K562 (cell line): ENCODE data around the gene PGP. TPM values are rescaled to one million over a fixed set of nuclear protein-coding genes. Genes with fewer than 3 reads are reported as not detected.

Experiments
- ASH1L ChIP-seq: fragments of 450-650 bp; IDR thresholded peaks from 2 replicates; pipeline ENCODE4 v1.6.1; 2018; ENCODE audit warnings: borderline replicate concordance, mild to moderate bottlenecking, low read depth; ENCODE audit not compliant: partially characterized antibody
- CBX8 ChIP-seq: fragments of 200-600 bp; sonication (generic); IDR thresholded peaks from 2 replicates; pipeline ENCODE4 v1.6.1; 2012; ENCODE audit warnings: borderline replicate concordance, mixed run types, low read depth, mild to moderate bottlenecking, moderate library complexity, mixed read lengths, low read length, control low read depth, inconsistent platforms; ENCODE audit not compliant: poor library complexity, severe bottlenecking; ENCODE audit errors: extremely low read depth
- COPS2 ChIP-seq: fragments of 450-650 bp; conservative IDR thresholded peaks from 2 replicates; pipeline ENCODE4 v1.6.1; 2016; ENCODE audit warnings: mild to moderate bottlenecking, moderate library complexity
- HDAC1 ChIP-seq, 2 experiments: fragments of 450-650 bp; IDR thresholded peaks; 2 replicates each; pipeline ENCODE4 v1.6.1; 2016 to 2017; ENCODE audit warnings: inconsistent platforms in 1 of 2, mild to moderate bottlenecking in 1 of 2, moderate library complexity in 1 of 2
- HNRNPUL1 ChIP-seq: fragments of 200-400 bp; formaldehyde crosslinking; IDR thresholded peaks from 2 replicates; pipeline ENCODE4 v1.6.1; 2017; ENCODE audit warnings: low read length
- KLF13 ChIP-seq: fragments of 450-650 bp; IDR thresholded peaks from 2 replicates; pipeline ENCODE4 v1.6.1; 2016; ENCODE audit warnings: missing genetic modification characterization, low read depth, mild to moderate bottlenecking, missing compliant biosample characterization, moderate library complexity, borderline replicate concordance
- MECOM ChIP-seq: fragments of 250-450 bp; sonication (Bioruptor Pico); IDR thresholded peaks from 2 replicates; pipeline ENCODE4 v1.8.0; 2022; ENCODE audit warnings: inconsistent platforms
- NFYB ChIP-seq: IDR thresholded peaks from 2 replicates; pipeline ENCODE4 v1.6.1; 2011; ENCODE audit warnings: mild to moderate bottlenecking, moderate library complexity; ENCODE audit not compliant: insufficient read length; ENCODE audit errors: extremely low read depth
- POLR2AphosphoS2 ChIP-seq: IDR thresholded peaks from 2 replicates; pipeline ENCODE4 v1.6.1; 2012; ENCODE audit warnings: low read length, improper control_type of control experiment
- RAD51 ChIP-seq: fragments of 450-650 bp; IDR thresholded peaks from 2 replicates; pipeline ENCODE4 v1.7.1; 2016; ENCODE audit warnings: low read depth, mild to moderate bottlenecking, borderline replicate concordance
- RFX7 ChIP-seq: fragments of 250-450 bp; sonication (Bioruptor Pico); IDR thresholded peaks from 2 replicates; pipeline ENCODE4 v1.5.1; 2021; ENCODE audit warnings: mild to moderate bottlenecking
- SAFB ChIP-seq: fragments of 200-400 bp; formaldehyde crosslinking; IDR thresholded peaks from 2 replicates; pipeline ENCODE4 v1.6.1; 2017; ENCODE audit warnings: low read depth, low read length, borderline replicate concordance
- SNRNP70 ChIP-seq: fragments of 200-400 bp; formaldehyde crosslinking; optimal IDR thresholded peaks from 2 replicates; pipeline ENCODE3; 2017; ENCODE audit warnings: low read depth, low read length
- SUPT5H ChIP-seq: fragments of 450-650 bp; IDR thresholded peaks from 2 replicates; pipeline ENCODE4 v1.6.1; 2016
- TBL1XR1 ChIP-seq, 2 experiments: IDR thresholded peaks; 2 replicates each; pipeline ENCODE4 v1.6.1; 2012; ENCODE audit warnings: improper control_type of control experiment in 2 of 2, low read length in 2 of 2, mild to moderate bottlenecking in 1 of 2
- TCF15 ChIP-seq: fragments of 250-450 bp; sonication (Bioruptor Pico); IDR thresholded peaks from 2 replicates; pipeline ENCODE4 v1.8.0; 2022; ENCODE audit warnings: moderate library complexity, mild to moderate bottlenecking, inconsistent platforms
- TCF7 ChIP-seq: sonication (generic); IDR thresholded peaks from 2 replicates; pipeline ENCODE4 v1.6.1; 2016; ENCODE audit warnings: antibody characterized with exemption, borderline replicate concordance
- polyA plus RNA-seq, 8 experiments: library from polyadenylated mRNA; depleted of rRNA in 4 of 8; stranded (reverse) in 5 of 8; unstranded in 3 of 8; fragments of >200 nt; fragmentation: Nextera tagmentation in 2 of 8; fragmentation: Illumina TruSeq in 1 of 8; extraction: Ambion mirVana in 2 of 8; extraction: Trizol in 1 of 8; gene quantifications; 2 replicates each; pipeline versions ENCODE4 v1.2.1 to v1.2.3, GENCODE V29; 2011 to 2014; ENCODE audit warnings: inconsistent platforms in 1 of 8, missing spikeins in 1 of 8
- total RNA-seq, 7 experiments: library from RNA; depleted of rRNA in 6 of 7; stranded (reverse); fragments of >200 nt in 6 of 7; fragmentation: Illumina TruSeq in 2 of 7; extraction: Trizol in 2 of 7; gene quantifications; 2 replicates each; pipeline versions ENCODE4 v1.2.1 to v1.2.3, GENCODE V29; 2011 to 2021; ENCODE audit warnings: low replicate concordance in 1 of 7
- TF ChIP-seq, protein P1 (sequence below), 3 experiments: fragments of 200-800 bp in 1 of 3; fragments of 250-450 bp in 1 of 3; fragments of 450-650 bp in 1 of 3; sonication (Bioruptor Pico) in 1 of 3; sonication (Bioruptor generic) in 1 of 3; formaldehyde crosslinking in 1 of 3; IDR thresholded peaks; 2 replicates each; pipeline versions ENCODE4 v1.6.1 to v1.8.0; 2016 to 2022; ENCODE audit warnings: mild to moderate bottlenecking in 2 of 3, missing genetic modification characterization in 2 of 3, missing compliant biosample characterization in 1 of 3, moderate library complexity in 1 of 3
- TF ChIP-seq, protein P2 (sequence below), 2 experiments: fragments of 250-450 bp in 1 of 2; fragments of 450-650 bp in 1 of 2; sonication (Bioruptor Pico) in 1 of 2; IDR thresholded peaks; 2 replicates each; pipeline versions ENCODE4 v1.6.1 to v1.8.0; 2016 to 2021; ENCODE audit warnings: mild to moderate bottlenecking in 2 of 2, moderate library complexity in 2 of 2, missing compliant biosample characterization in 1 of 2, missing genetic modification characterization in 1 of 2
- TF ChIP-seq, protein P3 (sequence below): fragments of 250-450 bp; sonication (Bioruptor Pico); IDR thresholded peaks from 2 replicates; pipeline ENCODE4 v1.8.0; 2022; ENCODE audit warnings: moderate library complexity, mild to moderate bottlenecking, inconsistent platforms
- TF ChIP-seq, protein P4 (sequence below): fragments of 250-450 bp; sonication (Bioruptor Pico); IDR thresholded peaks from 2 replicates; pipeline ENCODE4 v1.9.0; 2021; ENCODE audit warnings: mild to moderate bottlenecking

Gene PGP
- total and polyA plus RNA-seq, 9 of the 15 experiments (the other 6 are each of a cell fraction or from before 2014, with no cell fraction given) = 1.1 to 57.6 (median 19.6) TPM

GRCh38 chr16:2238150-2238837 is 23.7 kb upstream of the PGP start (continued):
- TF ChIP-seq, protein P1, sequence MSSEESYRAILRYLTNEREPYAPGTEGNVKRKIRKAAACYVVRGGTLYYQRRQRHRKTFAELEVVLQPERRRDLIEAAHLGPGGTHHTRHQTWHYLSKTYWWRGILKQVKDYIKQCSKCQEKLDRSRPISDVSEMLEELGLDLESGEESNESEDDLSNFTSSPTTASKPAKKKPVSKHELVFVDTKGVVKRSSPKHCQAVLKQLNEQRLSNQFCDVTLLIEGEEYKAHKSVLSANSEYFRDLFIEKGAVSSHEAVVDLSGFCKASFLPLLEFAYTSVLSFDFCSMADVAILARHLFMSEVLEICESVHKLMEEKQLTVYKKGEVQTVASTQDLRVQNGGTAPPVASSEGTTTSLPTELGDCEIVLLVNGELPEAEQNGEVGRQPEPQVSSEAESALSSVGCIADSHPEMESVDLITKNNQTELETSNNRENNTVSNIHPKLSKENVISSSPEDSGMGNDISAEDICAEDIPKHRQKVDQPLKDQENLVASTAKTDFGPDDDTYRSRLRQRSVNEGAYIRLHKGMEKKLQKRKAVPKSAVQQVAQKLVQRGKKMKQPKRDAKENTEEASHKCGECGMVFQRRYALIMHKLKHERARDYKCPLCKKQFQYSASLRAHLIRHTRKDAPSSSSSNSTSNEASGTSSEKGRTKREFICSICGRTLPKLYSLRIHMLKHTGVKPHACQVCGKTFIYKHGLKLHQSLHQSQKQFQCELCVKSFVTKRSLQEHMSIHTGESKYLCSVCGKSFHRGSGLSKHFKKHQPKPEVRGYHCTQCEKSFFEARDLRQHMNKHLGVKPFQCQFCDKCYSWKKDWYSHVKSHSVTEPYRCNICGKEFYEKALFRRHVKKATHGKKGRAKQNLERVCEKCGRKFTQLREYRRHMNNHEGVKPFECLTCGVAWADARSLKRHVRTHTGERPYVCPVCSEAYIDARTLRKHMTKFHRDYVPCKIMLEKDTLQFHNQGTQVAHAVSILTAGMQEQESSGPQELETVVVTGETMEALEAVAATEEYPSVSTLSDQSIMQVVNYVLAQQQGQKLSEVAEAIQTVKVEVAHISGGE (CRISPR knock-in tag; IDR thresholded peaks at IDR 0.05) = no peak
- TF ChIP-seq SAFB (no peak), KLF13 (tag) (no peak), RAD51 (no peak), HDAC1 (IDR thresholded peaks at IDR 0.05) (no peak), SUPT5H (peak; percentile 44), ASH1L (no peak), MECOM (CRISPR knock-in tag) (no peak), RFX7 (no peak), SNRNP70 (peak; percentile 46), TCF7 (no peak), TCF15 (CRISPR knock-in tag) (no peak), COPS2 (no peak), TBL1XR1 (IDR thresholded peaks at IDR 0.05; ENCODE audit: low read length in 2 of 2) (no peak), POLR2AphosphoS2 (peak; percentile 90), HNRNPUL1 (0 out of 2 replicates have a peak, but pooled peaks have one; percentile 48), CBX8 (no peak), NFYB (no peak)
- TF ChIP-seq, protein P2, sequence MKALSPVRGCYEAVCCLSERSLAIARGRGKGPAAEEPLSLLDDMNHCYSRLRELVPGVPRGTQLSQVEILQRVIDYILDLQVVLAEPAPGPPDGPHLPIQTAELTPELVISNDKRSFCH (CRISPR knock-in tag; IDR thresholded peaks at IDR 0.05) = no peak
- TF ChIP-seq, protein P2 (tag; IDR thresholded peaks at IDR 0.05) = no peak
- TF ChIP-seq, protein P3, sequence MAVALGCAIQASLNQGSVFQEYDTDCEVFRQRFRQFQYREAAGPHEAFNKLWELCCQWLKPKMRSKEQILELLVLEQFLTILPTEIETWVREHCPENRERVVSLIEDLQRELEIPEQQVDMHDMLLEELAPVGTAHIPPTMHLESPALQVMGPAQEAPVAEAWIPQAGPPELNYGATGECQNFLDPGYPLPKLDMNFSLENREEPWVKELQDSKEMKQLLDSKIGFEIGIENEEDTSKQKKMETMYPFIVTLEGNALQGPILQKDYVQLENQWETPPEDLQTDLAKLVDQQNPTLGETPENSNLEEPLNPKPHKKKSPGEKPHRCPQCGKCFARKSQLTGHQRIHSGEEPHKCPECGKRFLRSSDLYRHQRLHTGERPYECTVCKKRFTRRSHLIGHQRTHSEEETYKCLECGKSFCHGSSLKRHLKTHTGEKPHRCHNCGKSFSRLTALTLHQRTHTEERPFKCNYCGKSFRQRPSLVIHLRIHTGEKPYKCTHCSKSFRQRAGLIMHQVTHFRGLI = no peak
- TF ChIP-seq, protein P4, sequence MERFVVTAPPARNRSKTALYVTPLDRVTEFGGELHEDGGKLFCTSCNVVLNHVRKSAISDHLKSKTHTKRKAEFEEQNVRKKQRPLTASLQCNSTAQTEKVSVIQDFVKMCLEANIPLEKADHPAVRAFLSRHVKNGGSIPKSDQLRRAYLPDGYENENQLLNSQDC (CRISPR knock-in tag) = no peak
